SK-N-SH (cell line): Measurements from ENCODE around the gene MAGEA8. TPM values are rescaled to one million over a fixed set of nuclear protein-coding genes. Genes with fewer than 3 reads are reported as not detected.

Experiments
- polyA plus RNA-seq, 3 experiments: library from polyadenylated mRNA; depleted of rRNA; stranded (reverse); fragments of >200 nt; gene quantifications; 2 replicates each; pipeline ENCODE4 v1.2.3, GENCODE V29; 2012

MAGEA8 gene
- polyA plus RNA-seq, 1 of the 3 experiments (the other 2 are of a cell fraction) = 0.20 TPM

Other genes starting within 250 kb of the MAGEA8 start
- gene TMEM185A, start 249.4 kb upstream of the MAGEA8 start, polyA plus RNA-seq (2012; rRNA removed) = 11.9 and 13.8 TPM in 2 replicates
- 0.03 and 0.06 TPM in 2 replicates for gene MAGEA11, start 169.1 kb upstream of the MAGEA8 start, polyA plus RNA-seq (2012; rRNA removed)
- 0.05 and 0.12 TPM in 2 replicates for gene HSFX1, start 107.1 kb upstream of the MAGEA8 start, polyA plus RNA-seq (2012; rRNA removed)
- gene MAGEA9, start 99.3 kb upstream of the MAGEA8 start, polyA plus RNA-seq (2012; rRNA removed) = not detected in 2 replicates
- gene HSFX4, start 48.4 kb downstream of the MAGEA8 start, polyA plus RNA-seq (2012; rRNA removed) = not detected in 2 replicates
- 43.4 and 45.2 TPM in 2 replicates for gene EOLA2, start 57.3 kb downstream of the MAGEA8 start, polyA plus RNA-seq (2012; rRNA removed)